GM23338 (cell line): Measurements from ENCODE around the gene OIP5. TPM values are rescaled to one million over a fixed set of nuclear protein-coding genes. Genes with fewer than 3 reads are reported as not detected.

Source experiments
- ATAC-seq: fragments of 200-7000 bp; cut with Tn5 transposase; 3 replicates; pipeline ENCODE4 v1.9.1; 2020
- DNase-seq: peaks from one replicate; pipeline ENCODE4 v3.0.0-alpha.2; 2015; ENCODE audit warnings: low spot score
- H2AFZ ChIP-seq: fragments of 200-600 bp; sonication (generic); 2 replicates; pipeline ENCODE4 v1.8.0; 2016; ENCODE audit warnings: antibody characterized with exemption, mild to moderate bottlenecking, moderate library complexity
- H3F3A ChIP-seq: fragments of 200-600 bp; sonication (generic); replicated peaks from 2 replicates; pipeline ENCODE4 v1.8.0; 2017; ENCODE audit warnings: antibody characterized with exemption, mixed run types, low read depth
- H3K27ac ChIP-seq: fragments of 200-600 bp; sonication (generic); 2 replicates; pipeline ENCODE4 v1.6.1; 2016; ENCODE audit warnings: low read depth
- H3K27me3 ChIP-seq: fragments of 200-600 bp; sonication (generic); 2 replicates; pipeline ENCODE4 v1.8.0; 2016; ENCODE audit warnings: mild to moderate bottlenecking, mixed run types, moderate library complexity; ENCODE audit not compliant: insufficient read depth
- H3K36me3 ChIP-seq: fragments of 200-600 bp; sonication (generic); 2 replicates; pipeline ENCODE4 v1.8.0; 2016; ENCODE audit warnings: mild to moderate bottlenecking; ENCODE audit not compliant: insufficient read depth
- H3K4me1 ChIP-seq: fragments of 200-600 bp; sonication (generic); 2 replicates; pipeline ENCODE4 v1.8.0; 2016; ENCODE audit warnings: mild to moderate bottlenecking, moderate library complexity; ENCODE audit not compliant: insufficient read depth
- H3K4me2 ChIP-seq: fragments of 200-600 bp; sonication (generic); 2 replicates; pipeline ENCODE4 v1.7.1; 2017; ENCODE audit warnings: mixed run types
- H3K4me3 ChIP-seq: fragments of 200-600 bp; sonication (generic); 2 replicates; pipeline ENCODE4 v1.6.1; 2016; ENCODE audit warnings: mixed run types
- H3K79me2 ChIP-seq: fragments of 200-600 bp; sonication (generic); replicated peaks from 2 replicates; pipeline ENCODE4 v1.8.0; 2017; ENCODE audit warnings: mild to moderate bottlenecking; ENCODE audit not compliant: insufficient read depth
- H3K9me2 ChIP-seq: fragments of 200-600 bp; sonication (generic); 2 replicates; pipeline ENCODE4 v1.8.0; 2017; ENCODE audit not compliant: insufficient read depth
- H4K20me1 ChIP-seq: fragments of 200-600 bp; sonication (generic); replicated peaks from 2 replicates; pipeline ENCODE4 v1.8.0; 2017; ENCODE audit warnings: mild to moderate bottlenecking; ENCODE audit not compliant: insufficient read depth
- H3K27ac Mint-ChIP-seq: 2 replicates; pipeline ENCODE4 v1.8.0; 2020; ENCODE audit warnings: inconsistent platforms, mild to moderate bottlenecking, moderate library complexity, mixed read lengths
- H3K27me3 Mint-ChIP-seq: 3 replicates; pipeline ENCODE4 v1.8.0; 2022; ENCODE audit warnings: low read depth, mild to moderate bottlenecking, moderate library complexity, mixed read lengths, inconsistent platforms; ENCODE audit not compliant: insufficient read depth, poor library complexity
- H3K36me3 Mint-ChIP-seq: 3 replicates; pipeline ENCODE4 v1.8.0; 2021; ENCODE audit warnings: low read depth, mild to moderate bottlenecking, inconsistent platforms, moderate library complexity, mixed read lengths
- H3K4me1 Mint-ChIP-seq: 3 replicates; pipeline ENCODE4 v1.8.0; 2020; ENCODE audit warnings: mild to moderate bottlenecking, inconsistent platforms, mixed read lengths
- H3K4me3 Mint-ChIP-seq: 3 replicates; pipeline ENCODE4 v1.8.0; 2021; ENCODE audit warnings: moderate library complexity, mild to moderate bottlenecking, inconsistent platforms, mixed read lengths
- H3K9me3 Mint-ChIP-seq: 3 replicates; pipeline ENCODE4 v1.8.0; 2020; ENCODE audit warnings: moderate library complexity, mild to moderate bottlenecking, inconsistent platforms, mixed read lengths
- EZH2 ChIP-seq: fragments of 200-600 bp; sonication (generic); IDR thresholded peaks from one replicate; pipeline ENCODE4 v1.8.0; 2017; ENCODE audit warnings: antibody characterized with exemption, mild to moderate bottlenecking, low read depth; ENCODE audit not compliant: unreplicated experiment
- EZH2phosphoT487 ChIP-seq: fragments of 200-600 bp; sonication (generic); IDR thresholded peaks from one replicate; pipeline ENCODE4 v1.8.1; 2018; ENCODE audit warnings: antibody characterized with exemption; ENCODE audit not compliant: unreplicated experiment
- JUNB ChIP-seq: IDR thresholded peaks from one replicate; pipeline ENCODE4 v1.6.1; 2016; ENCODE audit warnings: antibody characterized with exemption; ENCODE audit not compliant: unreplicated experiment
- NANOG ChIP-seq: IDR thresholded peaks from 2 replicates; pipeline ENCODE4 v1.6.1; 2016; ENCODE audit warnings: antibody characterized with exemption, borderline replicate concordance
- POLR2AphosphoS5 ChIP-seq: IDR thresholded peaks from 2 replicates; pipeline ENCODE4 v1.6.1; 2016; ENCODE audit warnings: antibody characterized with exemption, low read depth
- ZNF114 ChIP-seq: fragments of 250-450 bp; sonication (Bioruptor Pico); IDR thresholded peaks from 2 replicates; pipeline ENCODE4 v1.5.0; 2020; ENCODE audit warnings: mild to moderate bottlenecking, moderate library complexity
- ZNF331 ChIP-seq: fragments of 250-450 bp; sonication (Bioruptor Pico); IDR thresholded peaks from 2 replicates; pipeline ENCODE4 v1.5.0; 2020; ENCODE audit warnings: low read depth, mild to moderate bottlenecking, moderate library complexity
- polyA plus RNA-seq: library from polyadenylated mRNA; unstranded; fragments of >200 nt; fragmentation: Nextera tagmentation; extraction: Ambion mirVana; gene quantifications from 2 replicates; pipeline ENCODE4 v1.2.1, GENCODE V29; 2016
- total RNA-seq: library from RNA; depleted of rRNA; stranded (reverse); fragments of >200 nt; shearing (Covaris generic); gene quantifications from 2 replicates; pipeline ENCODE4 v1.2.3, GENCODE V29; 2014
- TF ChIP-seq, protein P1 (sequence below): IDR thresholded peaks from one replicate; pipeline ENCODE4 v1.6.1; 2018; ENCODE audit warnings: antibody characterized with exemption; ENCODE audit not compliant: unreplicated experiment
- TF ChIP-seq, protein P2 (sequence below), 2 experiments: fragments of 200-600 bp in 1 of 2; sonication (generic) in 1 of 2; conservative IDR thresholded peaks; 2 replicates each; pipeline versions ENCODE4 v1.5.1 to v1.6.1; 2016 to 2017; ENCODE audit warnings: antibody characterized with exemption in 2 of 2, low read depth in 2 of 2, mild to moderate bottlenecking in 2 of 2, moderate library complexity in 1 of 2
- TF ChIP-seq, protein P3 (sequence below): IDR thresholded peaks from 2 replicates; pipeline ENCODE4 v1.6.1; 2016; ENCODE audit warnings: antibody characterized with exemption
- TF ChIP-seq, protein P4 (sequence below): fragments of 250-450 bp; sonication (Bioruptor Pico); IDR thresholded peaks from 2 replicates; pipeline ENCODE4 v1.5.0; 2020; ENCODE audit warnings: mild to moderate bottlenecking, moderate library complexity

Gene OIP5
- total and polyA plus RNA-seq, 2 experiments from 2014 or later: 61.1 to 71.7 TPM

DNA sequence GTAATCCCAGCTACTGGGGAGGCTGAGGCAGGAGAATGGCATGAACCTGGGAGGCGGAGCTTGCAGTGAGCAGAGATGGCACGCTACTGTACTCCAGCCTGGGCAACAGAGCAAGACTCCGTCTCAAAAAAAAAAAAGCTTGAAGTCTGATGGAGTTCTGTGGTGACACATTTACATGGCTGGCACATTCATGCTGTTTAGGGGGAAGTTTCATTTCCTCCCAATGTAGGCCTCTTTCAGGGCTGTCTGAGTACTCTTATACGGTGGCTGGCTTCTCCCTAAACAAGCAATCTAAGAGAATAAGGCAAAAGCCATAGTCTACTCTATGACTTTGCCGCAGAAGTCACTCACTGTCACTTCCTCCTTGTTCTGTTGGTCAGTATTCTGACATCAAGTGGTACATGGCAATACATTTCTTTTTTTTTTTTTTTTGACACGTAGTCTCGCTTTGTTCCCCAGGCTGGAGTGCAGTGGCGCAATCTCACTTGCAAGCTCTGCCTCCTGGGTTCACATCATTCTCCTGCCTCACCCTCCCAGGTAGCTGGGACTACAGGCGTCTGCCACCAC, 41.2 kb downstream of the OIP5 start (continued):
- no peak for TF ChIP-seq ZNF114
- TF ChIP-seq, protein P1, sequence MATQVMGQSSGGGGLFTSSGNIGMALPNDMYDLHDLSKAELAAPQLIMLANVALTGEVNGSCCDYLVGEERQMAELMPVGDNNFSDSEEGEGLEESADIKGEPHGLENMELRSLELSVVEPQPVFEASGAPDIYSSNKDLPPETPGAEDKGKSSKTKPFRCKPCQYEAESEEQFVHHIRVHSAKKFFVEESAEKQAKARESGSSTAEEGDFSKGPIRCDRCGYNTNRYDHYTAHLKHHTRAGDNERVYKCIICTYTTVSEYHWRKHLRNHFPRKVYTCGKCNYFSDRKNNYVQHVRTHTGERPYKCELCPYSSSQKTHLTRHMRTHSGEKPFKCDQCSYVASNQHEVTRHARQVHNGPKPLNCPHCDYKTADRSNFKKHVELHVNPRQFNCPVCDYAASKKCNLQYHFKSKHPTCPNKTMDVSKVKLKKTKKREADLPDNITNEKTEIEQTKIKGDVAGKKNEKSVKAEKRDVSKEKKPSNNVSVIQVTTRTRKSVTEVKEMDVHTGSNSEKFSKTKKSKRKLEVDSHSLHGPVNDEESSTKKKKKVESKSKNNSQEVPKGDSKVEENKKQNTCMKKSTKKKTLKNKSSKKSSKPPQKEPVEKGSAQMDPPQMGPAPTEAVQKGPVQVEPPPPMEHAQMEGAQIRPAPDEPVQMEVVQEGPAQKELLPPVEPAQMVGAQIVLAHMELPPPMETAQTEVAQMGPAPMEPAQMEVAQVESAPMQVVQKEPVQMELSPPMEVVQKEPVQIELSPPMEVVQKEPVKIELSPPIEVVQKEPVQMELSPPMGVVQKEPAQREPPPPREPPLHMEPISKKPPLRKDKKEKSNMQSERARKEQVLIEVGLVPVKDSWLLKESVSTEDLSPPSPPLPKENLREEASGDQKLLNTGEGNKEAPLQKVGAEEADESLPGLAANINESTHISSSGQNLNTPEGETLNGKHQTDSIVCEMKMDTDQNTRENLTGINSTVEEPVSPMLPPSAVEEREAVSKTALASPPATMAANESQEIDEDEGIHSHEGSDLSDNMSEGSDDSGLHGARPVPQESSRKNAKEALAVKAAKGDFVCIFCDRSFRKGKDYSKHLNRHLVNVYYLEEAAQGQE: no peak
- TF ChIP-seq EZH2phosphoT487: no peak
- no peak for TF ChIP-seq ZNF331 (CRISPR knock-in tag)
- no peak for TF ChIP-seq EZH2
- TF ChIP-seq, protein P2, sequence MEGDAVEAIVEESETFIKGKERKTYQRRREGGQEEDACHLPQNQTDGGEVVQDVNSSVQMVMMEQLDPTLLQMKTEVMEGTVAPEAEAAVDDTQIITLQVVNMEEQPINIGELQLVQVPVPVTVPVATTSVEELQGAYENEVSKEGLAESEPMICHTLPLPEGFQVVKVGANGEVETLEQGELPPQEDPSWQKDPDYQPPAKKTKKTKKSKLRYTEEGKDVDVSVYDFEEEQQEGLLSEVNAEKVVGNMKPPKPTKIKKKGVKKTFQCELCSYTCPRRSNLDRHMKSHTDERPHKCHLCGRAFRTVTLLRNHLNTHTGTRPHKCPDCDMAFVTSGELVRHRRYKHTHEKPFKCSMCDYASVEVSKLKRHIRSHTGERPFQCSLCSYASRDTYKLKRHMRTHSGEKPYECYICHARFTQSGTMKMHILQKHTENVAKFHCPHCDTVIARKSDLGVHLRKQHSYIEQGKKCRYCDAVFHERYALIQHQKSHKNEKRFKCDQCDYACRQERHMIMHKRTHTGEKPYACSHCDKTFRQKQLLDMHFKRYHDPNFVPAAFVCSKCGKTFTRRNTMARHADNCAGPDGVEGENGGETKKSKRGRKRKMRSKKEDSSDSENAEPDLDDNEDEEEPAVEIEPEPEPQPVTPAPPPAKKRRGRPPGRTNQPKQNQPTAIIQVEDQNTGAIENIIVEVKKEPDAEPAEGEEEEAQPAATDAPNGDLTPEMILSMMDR (conservative IDR thresholded peaks at IDR 0.05; ENCODE audit: low read depth in 2 of 2): no peak
- TF ChIP-seq, protein P3, sequence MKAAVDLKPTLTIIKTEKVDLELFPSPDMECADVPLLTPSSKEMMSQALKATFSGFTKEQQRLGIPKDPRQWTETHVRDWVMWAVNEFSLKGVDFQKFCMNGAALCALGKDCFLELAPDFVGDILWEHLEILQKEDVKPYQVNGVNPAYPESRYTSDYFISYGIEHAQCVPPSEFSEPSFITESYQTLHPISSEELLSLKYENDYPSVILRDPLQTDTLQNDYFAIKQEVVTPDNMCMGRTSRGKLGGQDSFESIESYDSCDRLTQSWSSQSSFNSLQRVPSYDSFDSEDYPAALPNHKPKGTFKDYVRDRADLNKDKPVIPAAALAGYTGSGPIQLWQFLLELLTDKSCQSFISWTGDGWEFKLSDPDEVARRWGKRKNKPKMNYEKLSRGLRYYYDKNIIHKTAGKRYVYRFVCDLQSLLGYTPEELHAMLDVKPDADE: no peak
- TF ChIP-seq POLR2AphosphoS5: no peak

DNA sequence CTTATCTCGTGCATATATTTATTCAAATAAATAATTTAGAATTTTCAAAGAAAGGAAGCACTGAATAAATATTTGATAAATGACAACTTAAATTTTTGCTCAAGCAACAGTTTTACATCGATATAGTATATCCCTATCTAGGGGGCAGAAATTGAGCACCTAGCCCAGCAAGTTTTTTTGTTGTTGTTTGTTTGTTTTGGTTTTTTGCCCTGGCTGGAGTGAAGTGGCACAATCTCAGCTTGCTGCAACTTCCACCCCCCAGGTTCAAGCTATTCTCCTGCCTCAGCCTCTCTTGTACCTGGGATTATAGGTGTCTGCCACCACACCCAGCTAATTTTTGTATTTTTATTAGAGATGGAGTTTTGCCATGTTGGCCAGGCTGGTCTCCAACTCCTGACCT, 42.4 kb downstream of the OIP5 start:
- H3K79me2 ChIP-seq: peaks cover 74% of the 10 kb centered on the region
- H3K27ac ChIP-seq: peak overlapping the region; percentile 48; the same call in 1 of the 2 replicates
- no peak for DNase-seq
- H3K4me1 ChIP-seq: peaks cover 4% of the 10 kb centered on the region; the same call in 1 of the 2 replicates
- peaks cover 63% of the 10 kb centered on the region for H3K36me3 Mint-ChIP-seq
- ATAC-seq: no peak
- peaks cover 43% of the 10 kb centered on the region for H3K36me3 ChIP-seq
- no peak overlapping the region for H3K4me3 ChIP-seq
- H3K4me2 ChIP-seq: no peak overlapping the region
- no peaks in the 10 kb centered on the region for H3K9me2 ChIP-seq
- no peak overlapping the region for H3K27ac Mint-ChIP-seq
- H3K27me3 Mint-ChIP-seq: peaks cover 2% of the 10 kb centered on the region
- H4K20me1 ChIP-seq: peaks cover 39% of the 10 kb centered on the region
- peaks cover 17% of the 10 kb centered on the region for H3K4me1 Mint-ChIP-seq
- no peak overlapping the region for H3K4me3 Mint-ChIP-seq
- no peaks in the 10 kb centered on the region for H3K27me3 ChIP-seq
- no peak overlapping the region for H2AFZ ChIP-seq
- peaks cover 5% of the 10 kb centered on the region; the same call in 1 of the 2 replicates for H3F3A ChIP-seq
- no peaks in the 10 kb centered on the region for H3K9me3 Mint-ChIP-seq
- TF ChIP-seq ZNF114 (no peak), EZH2phosphoT487 (no peak), JUNB (no peak), NANOG (no peak)
- TF ChIP-seq, protein P3: no peak
- TF ChIP-seq, protein P4, sequence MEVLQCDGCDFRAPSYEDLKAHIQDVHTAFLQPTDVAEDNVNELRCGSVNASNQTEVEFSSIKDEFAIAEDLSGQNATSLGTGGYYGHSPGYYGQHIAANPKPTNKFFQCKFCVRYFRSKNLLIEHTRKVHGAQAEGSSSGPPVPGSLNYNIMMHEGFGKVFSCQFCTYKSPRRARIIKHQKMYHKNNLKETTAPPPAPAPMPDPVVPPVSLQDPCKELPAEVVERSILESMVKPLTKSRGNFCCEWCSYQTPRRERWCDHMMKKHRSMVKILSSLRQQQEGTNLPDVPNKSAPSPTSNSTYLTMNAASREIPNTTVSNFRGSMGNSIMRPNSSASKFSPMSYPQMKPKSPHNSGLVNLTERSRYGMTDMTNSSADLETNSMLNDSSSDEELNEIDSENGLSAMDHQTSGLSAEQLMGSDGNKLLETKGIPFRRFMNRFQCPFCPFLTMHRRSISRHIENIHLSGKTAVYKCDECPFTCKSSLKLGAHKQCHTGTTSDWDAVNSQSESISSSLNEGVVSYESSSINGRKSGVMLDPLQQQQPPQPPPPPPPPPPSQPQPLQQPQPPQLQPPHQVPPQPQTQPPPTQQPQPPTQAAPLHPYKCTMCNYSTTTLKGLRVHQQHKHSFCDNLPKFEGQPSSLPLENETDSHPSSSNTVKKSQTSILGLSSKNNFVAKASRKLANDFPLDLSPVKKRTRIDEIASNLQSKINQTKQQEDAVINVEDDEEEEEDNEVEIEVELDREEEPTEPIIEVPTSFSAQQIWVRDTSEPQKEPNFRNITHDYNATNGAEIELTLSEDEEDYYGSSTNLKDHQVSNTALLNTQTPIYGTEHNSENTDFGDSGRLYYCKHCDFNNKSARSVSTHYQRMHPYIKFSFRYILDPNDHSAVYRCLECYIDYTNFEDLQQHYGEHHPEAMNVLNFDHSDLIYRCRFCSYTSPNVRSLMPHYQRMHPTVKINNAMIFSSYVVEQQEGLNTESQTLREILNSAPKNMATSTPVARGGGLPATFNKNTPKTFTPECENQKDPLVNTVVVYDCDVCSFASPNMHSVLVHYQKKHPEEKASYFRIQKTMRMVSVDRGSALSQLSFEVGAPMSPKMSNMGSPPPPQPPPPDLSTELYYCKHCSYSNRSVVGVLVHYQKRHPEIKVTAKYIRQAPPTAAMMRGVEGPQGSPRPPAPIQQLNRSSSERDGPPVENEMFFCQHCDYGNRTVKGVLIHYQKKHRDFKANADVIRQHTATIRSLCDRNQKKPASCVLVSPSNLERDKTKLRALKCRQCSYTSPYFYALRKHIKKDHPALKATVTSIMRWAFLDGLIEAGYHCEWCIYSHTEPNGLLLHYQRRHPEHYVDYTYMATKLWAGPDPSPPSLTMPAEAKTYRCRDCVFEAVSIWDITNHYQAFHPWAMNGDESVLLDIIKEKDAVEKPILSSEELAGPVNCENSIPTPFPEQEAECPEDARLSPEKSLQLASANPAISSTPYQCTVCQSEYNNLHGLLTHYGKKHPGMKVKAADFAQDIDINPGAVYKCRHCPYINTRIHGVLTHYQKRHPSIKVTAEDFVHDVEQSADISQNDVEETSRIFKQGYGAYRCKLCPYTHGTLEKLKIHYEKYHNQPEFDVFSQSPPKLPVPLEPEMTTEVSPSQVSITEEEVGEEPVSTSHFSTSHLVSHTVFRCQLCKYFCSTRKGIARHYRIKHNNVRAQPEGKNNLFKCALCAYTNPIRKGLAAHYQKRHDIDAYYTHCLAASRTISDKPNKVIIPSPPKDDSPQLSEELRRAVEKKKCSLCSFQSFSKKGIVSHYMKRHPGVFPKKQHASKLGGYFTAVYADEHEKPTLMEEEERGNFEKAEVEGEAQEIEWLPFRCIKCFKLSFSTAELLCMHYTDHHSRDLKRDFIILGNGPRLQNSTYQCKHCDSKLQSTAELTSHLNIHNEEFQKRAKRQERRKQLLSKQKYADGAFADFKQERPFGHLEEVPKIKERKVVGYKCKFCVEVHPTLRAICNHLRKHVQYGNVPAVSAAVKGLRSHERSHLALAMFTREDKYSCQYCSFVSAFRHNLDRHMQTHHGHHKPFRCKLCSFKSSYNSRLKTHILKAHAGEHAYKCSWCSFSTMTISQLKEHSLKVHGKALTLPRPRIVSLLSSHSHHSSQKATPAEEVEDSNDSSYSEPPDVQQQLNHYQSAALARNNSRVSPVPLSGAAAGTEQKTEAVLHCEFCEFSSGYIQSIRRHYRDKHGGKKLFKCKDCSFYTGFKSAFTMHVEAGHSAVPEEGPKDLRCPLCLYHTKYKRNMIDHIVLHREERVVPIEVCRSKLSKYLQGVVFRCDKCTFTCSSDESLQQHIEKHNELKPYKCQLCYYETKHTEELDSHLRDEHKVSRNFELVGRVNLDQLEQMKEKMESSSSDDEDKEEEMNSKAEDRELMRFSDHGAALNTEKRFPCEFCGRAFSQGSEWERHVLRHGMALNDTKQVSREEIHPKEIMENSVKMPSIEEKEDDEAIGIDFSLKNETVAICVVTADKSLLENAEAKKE: no peak
